GM19463 (cell line): Measurements from ENCODE around the gene TTYH2.

Experiments used
- ATAC-seq: cut with Tn5 transposase; IDR thresholded peaks from one replicate; pipeline ENCODE4 v1.9.1; 2021; ENCODE audit warnings: mild to moderate bottlenecking, moderate library complexity; ENCODE audit not compliant: unreplicated experiment

The TTYH2 gene

GRCh38 chr17:74233937-74234336 is 20.6 kb downstream of the TTYH2 start:
- ATAC-seq, result no peak

DNA sequence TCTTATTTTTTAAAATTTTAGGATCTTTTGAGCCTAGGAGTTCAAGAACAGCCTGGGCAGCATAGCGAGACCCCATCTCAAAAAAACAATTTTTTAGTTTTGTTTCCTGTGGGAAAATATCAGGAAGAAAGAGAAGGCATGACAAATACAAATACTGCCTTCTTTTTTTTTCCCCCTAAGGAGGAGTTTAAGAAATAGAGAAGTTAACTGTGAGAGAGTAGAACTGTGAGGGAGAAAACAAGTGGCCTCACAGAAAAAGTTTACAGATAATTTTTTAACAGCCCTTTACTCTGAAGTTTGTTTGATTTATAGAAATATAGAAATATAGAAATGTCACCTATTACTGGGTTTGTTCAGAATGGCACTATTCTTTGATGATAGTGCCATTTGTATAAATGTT is 21.1 kb downstream of the TTYH2 start:
- ATAC-seq, result no peak

- ATAC-seq, result peak; percentile 53
Observed at GRCh38 chr17:74235040-74235581, 21.7 kb downstream of the TTYH2 start.

DNA sequence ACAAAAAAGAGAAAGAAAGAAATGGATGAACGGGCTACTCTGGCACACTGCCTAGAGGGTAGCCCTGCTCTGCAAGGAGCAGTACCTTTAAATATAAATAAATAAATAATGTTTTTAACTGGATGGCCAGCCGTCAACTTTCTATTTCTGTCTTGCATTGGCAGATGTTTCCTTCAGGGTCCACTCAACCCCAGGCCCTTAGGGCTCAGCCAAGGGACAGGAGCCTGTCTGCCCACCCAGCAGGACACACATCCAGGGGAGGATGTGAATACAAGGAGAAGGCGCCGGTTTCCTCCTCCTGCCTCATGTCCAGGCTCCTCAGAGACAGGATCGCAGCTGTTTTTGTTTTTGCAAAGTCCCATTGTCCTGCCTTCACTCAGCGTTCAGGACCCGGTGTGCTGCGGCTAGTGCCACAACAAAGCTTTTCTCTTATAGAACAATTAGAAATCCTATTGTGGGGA is 22.6 kb downstream of the TTYH2 start:
- no peak for ATAC-seq

- ATAC-seq, result no peak
Observed at GRCh38 chr17:74237321-74237720, 23.9 kb downstream of the TTYH2 start.

DNA sequence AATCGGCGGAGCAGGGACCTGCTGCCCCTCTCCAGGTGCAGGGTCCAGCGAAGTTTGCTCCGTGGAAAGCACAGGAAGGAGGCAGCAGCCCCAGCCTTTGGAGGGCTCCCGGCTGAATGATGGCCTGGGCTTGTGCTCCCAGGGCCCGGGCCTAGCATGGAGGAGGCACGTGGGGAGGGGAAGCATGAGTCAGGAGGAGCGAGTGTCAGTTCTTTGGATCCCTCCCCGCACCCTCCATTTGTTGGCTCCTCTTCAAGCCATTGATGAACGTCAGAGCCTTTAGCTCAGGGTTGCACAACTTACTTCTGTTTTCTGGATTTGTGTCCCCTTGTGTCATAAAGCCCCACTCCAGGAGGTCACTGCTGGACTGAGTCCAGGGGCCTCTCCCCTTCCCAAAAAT is 25.8 kb downstream of the TTYH2 start:
- ATAC-seq, result no peak

- no peak for ATAC-seq
Observed at GRCh38 chr17:74240618-74241205, 27.3 kb downstream of the TTYH2 start.

- no peak for ATAC-seq
Observed at GRCh38 chr17:74241431-74241830, 28.1 kb downstream of the TTYH2 start.

GRCh38 chr17:74241847-74242246 is 28.5 kb downstream of the TTYH2 start:
- ATAC-seq, result no peak

DNA sequence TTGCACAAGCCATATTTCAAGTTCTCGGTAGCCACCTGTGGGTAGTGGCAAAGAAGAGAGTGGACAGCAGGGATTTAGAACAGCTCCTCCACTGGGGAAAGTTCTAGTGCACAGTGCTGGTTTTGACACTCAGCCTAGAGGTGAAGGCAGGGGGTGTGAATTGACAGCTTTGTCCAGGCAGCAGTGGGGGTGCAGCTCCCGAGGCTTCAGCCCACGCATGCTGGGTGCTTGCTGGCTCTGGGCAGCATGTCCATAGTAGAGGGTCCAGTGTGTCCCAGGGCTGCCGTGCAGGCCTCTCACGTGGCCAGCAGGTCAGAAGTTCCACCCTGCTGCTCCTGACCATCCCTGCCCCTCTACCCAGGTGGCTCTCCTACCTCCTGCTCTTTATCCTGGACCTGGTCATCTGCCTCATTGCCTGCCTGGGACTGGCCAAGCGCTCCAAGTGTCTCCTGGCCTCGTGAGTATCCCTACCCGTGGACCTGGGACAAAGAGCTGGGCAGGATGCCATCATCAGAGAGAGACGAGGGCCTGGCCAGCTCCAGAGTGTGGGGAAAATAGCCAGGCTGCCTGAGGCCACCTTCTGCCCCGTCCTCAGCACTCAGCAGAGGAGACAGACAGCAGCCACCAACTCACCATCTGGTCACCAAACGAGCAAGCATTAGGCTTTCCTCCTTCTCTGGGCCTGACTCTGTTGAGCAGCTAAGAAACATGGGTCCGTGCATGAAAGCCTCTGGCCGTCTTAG is 29.8 kb downstream of the TTYH2 start:
- no peak for ATAC-seq

DNA sequence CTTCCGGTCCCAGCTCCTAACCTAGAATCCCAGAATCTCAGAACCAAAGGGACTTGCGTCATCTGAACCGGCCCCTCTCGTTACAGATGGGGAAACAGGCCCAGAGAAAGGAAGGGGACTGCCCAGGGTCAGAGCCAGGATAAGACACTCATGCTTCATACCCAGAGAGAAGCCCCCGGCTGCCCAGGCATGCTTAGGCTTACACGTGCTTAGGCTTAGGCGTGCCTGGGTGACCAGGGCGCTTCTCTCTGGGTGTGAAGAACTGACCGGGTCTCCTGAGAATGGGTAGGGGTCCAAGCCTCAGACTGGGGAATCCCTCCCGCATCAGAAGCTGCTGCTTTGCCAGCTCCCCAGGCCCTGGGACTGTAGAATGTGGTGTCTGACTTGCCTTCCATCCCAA is 30.8 kb downstream of the TTYH2 start:
- ATAC-seq, result no peak

DNA sequence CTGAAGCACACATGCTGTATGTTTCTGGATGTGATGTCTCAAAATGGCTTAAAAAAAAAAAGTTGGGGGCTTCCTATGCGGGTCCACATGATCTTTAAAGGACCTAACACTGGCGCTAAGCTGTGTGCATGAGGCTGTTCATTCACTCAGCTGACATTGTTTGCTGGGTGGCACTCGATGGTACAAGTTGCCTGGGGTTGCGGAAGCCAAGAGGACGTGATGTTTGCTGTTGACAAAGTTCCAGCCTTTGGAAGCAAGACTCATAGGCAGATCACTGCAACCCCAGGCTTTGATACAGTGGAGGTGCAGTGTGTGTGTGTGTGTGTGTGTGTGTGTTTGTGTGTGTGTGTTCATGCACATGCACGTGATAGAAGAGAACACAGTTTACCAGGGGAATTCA is 31.2 kb downstream of the TTYH2 start:
- no peak for ATAC-seq

DNA sequence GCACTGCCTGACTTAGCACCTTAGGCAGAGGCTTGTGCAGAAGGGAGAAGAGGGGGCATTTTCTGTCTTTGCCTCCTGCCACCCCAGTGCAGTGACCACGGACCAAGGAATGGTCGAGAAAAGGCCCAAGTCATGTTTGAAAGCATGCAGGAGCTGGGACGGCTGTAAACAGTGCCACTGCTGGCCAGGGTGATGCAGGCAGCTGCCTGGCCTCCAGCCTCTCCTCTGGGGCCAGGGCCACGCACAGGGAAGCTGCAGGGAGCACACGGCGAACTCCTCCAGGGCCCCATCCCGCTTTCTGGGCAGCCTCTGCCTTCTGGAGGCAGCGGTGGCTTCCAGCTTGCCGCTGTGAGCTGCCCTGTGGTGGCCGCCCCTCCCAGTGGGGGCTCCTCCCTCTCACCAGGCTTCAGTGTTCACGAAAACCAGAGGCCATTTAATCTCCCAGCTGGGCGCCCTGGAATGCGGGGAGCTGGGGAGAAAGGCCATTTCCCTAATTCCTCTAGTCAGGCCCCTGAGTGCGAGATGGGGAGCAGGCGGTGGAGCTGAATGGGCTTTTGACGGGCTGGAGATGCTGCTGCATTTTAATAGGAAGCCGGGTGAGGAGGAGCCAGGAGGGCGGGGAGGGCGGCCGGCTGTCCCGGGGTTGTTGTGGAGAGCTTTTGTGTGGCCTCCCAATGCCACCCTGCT is 31.9 kb downstream of the TTYH2 start:
- ATAC-seq, result no peak

DNA sequence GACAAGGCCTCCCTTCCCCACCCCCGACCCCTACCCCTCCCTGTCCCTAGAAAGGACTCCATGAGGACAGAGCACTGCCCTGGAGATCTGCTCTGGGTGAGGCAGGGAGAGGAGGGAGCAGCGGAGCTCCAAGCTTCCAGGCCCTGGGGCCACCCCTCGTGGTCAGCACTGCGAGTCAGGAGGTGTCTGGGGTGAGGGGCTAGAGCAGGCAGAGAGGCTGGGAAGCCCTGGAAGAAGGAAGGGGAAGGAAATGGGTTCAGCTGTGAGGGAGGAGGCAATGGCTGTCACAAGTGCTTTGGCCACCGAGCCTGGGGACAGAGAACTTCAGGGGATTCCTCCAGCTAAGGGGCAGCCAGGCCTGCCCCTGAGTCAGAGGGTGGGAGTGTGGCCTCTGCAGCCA is 32.5 kb downstream of the TTYH2 start:
- no peak for ATAC-seq

DNA sequence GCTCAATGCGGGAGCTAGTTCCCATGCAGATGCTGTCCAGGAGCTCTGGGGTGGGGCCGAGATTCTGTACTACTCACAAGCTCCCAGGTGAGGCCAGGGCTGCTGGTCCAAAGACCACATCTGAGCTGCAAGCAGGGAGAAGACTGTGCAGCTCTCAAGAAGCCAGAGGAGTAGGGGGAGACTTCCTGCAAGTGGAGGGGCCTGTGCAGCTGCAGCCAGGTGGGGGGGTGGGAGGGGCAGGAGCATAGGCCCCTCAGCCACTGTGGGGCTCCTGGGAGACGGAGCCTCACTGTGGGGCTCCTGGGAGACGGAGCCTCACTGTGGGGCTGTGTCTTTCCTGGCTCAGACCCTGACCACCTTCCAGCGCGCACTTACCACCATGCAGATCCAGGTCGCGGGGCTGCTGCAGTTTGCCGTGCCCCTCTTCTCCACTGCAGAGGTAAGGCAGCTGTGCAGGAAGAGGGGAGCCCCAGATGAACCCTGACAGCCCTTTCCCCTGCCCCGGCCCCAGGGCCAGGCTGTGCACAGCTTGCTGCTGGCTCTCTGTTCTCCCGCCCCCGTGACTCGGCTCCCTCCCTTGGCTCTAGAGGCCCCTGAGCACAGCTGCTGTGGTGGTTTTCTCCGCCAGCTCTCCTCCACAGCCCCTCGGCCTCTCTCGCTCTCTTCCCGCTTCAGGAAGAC is 36.4 kb downstream of the TTYH2 start:
- no peak for ATAC-seq

DNA sequence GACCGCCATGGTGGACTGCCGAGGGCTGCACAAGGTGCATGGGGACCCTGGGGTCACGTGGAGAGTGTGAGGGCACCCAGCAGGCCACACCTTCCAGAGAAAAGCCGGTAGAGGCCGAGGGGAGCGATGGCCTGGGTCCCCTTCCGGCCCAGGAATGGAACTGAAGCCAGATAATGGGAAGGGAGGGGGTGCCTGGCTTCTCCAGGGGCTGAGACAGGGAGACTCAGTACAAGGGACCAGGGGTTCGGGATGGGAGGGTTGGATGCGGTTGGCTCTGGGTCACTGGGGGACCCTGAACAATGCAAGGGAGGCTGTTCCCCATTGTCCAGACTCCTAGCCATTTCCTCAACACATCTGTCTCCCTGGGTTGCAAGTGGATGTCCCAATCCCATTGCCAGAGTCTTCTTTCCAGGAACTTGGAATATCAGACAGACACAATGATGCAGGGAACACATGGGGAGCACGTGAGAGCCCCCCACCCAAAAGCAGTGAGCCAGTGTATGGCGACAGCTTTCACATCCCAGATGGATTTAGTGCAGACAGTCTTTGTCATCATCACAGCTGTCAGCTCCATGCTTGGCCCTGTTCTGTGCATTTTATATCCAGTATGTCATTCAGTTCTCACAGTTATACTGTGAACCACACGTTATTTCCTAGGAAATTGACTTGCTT is 37.1 kb downstream of the TTYH2 start:
- ATAC-seq, result no peak

DNA sequence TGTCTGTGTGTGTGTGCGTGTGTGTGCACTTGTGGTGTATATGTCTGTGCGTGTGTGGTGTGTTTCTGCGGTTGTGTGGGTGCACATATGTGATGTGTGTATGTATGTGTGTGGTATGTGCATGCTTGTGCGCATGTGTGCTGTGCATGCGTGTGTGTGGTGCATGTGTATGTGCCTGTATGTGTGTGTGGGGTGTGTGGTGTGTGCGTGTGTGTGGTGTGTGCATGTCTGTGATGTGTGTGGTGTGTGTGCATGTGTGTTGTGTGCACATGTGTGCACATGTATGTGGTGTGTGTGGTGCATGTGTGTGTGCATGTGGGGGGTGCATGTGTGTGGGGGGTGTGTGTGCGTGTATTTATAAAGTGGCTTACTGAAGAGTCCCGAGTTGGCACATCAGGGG is 37.7 kb downstream of the TTYH2 start:
- ATAC-seq, result no peak

DNA sequence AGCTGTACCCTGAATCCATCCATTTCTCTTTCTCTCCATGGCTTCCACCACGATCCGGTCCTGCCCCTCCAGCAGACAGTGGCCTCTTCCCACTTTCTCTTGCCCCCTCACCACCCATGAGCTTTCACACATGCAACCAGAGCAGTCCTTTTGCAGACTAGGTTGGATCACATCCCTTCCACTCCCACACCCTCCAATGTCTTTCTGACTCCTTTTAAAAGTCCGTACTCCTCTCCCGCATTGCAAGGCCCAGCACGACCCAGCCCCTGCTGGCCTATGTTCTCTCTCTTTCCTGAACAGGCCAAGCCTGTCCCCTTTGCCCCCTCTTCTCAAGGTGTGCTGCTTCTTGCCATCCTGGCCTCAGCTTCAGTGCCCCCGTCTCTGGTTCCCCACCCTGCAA is 38.2 kb downstream of the TTYH2 start:
- ATAC-seq, result no peak

GRCh38 chr17:74252211-74252610 is 38.8 kb downstream of the TTYH2 start:
- no peak for ATAC-seq

DNA sequence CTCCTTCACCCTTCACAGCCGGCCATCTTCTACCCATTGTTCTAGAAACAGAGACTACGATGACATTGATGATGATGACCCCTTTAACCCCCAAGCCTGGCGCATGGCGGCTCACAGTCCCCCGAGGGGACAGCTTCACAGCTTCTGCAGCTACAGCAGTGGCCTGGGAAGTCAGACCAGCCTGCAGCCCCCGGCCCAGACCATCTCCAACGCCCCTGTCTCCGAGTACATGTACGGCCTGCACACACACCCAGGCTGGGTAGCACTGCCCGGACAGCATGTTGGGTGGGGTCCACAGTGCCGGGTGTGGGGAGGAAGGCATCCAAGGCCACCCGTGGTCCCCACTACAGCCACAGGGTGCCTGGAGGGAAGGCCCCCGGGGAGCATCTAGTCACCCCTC is 39.7 kb downstream of the TTYH2 start:
- no peak for ATAC-seq

DNA sequence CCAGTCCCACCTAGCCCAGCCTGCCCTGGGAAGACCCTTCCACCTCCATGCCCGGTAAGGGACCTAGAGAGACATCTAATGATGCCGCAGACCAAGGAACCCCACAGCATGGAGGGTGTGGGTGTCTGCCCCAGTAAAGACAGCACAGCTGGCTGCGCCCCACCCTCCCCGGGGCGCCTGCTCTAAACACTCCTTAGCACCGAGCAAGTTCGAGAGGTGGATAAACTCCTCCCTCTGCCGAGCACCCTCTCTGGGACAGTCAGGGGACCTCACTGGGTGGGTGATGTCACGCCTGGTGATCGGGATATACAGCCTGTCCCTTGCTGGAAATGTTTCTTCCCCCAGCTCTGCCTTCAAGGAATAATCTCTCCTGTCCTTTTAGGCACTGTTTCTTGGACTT is 43.9 kb downstream of the TTYH2 start:
- no peak for ATAC-seq
